PFSK-1 (cell line): ENCODE measurements around the gene PNCK.

ENCODE experiments used
- FOXP2 ChIP-seq: optimal IDR thresholded peaks from 2 replicates; pipeline ENCODE3; 2011; ENCODE audit warnings: borderline replicate concordance, control low read depth, inconsistent platforms; ENCODE audit not compliant: insufficient read depth; ENCODE audit errors: extremely low read length, extremely low read depth
- POLR2AphosphoS5 ChIP-seq: IDR thresholded peaks from 2 replicates; pipeline ENCODE4 v1.6.1; 2012; ENCODE audit warnings: low read depth, mild to moderate bottlenecking, control low read depth, low read length, moderate library complexity
- REST ChIP-seq, 2 experiments: IDR thresholded peaks; 2 replicates each; pipeline versions ENCODE4 v1.6.1 to v1.8.0; 2011 to 2012; ENCODE audit warnings: low read depth in 2 of 2, low read length in 2 of 2, control low read depth in 1 of 2, inconsistent platforms in 1 of 2, mild to moderate bottlenecking in 1 of 2, moderate library complexity in 1 of 2; ENCODE audit not compliant: insufficient read depth in 1 of 2
- SIN3A ChIP-seq: IDR thresholded peaks from 2 replicates; pipeline ENCODE4 v1.6.1; 2012; ENCODE audit warnings: mild to moderate bottlenecking, low read length, moderate library complexity, borderline replicate concordance; ENCODE audit not compliant: insufficient read depth

GRCh38 chrX:153662266-153662665 is 11.3 kb downstream of the PNCK start:
- TF ChIP-seq REST (IDR thresholded peaks at IDR 0.05; ENCODE audit: insufficient read depth in 1 of 2, low read depth in 2 of 2, low read length in 2 of 2) (no peak), SIN3A (no peak), POLR2AphosphoS5 (no peak), FOXP2 (no peak)
